Prostate gland (tissue), 2 donors: Measurements from ENCODE around the gene NETO2. TPM values are rescaled to one million over a fixed set of nuclear protein-coding genes. Genes with fewer than 3 reads are reported as not detected.

Experiments used
- DNase-seq: peaks from one replicate; pipeline ENCODE4 v3.0.0-alpha.2; 2019; ENCODE audit warnings: low spot score
- H3K27ac ChIP-seq, 2 donors: fragments of 200-600 bp; sonication (generic); 2 replicates each; pipeline ENCODE4 v1.5.1; 2017 to 2019
- H3K27me3 ChIP-seq: fragments of 200-600 bp; sonication (generic); replicated peaks from 2 replicates; pipeline ENCODE4 v1.5.1; 2019; ENCODE audit not compliant: insufficient read depth
- H3K36me3 ChIP-seq, 2 donors: fragments of 200-600 bp; sonication (generic); 1 replicate in 1 of 2; 2 replicates in 1 of 2; pipeline versions ENCODE4 v1.5.1 to v1.8.1; 2017 to 2019
- H3K4me1 ChIP-seq: fragments of 200-600 bp; sonication (generic); replicated peaks from 2 replicates; pipeline ENCODE4 v1.5.1; 2019
- H3K4me3 ChIP-seq, 2 donors: fragments of 200-600 bp; sonication (generic); 2 replicates each; pipeline ENCODE4 v1.5.1; 2017 to 2019
- H3K9me3 ChIP-seq: fragments of 200-600 bp; sonication (generic); 2 replicates; pipeline ENCODE4 v1.5.1; 2017
- POLR2A ChIP-seq: fragments of 450-650 bp; IDR thresholded peaks from one replicate; pipeline ENCODE4 v1.6.1; 2016; ENCODE audit warnings: antibody characterized with exemption, mild to moderate bottlenecking
- POLR2AphosphoS5 ChIP-seq: sonication (generic); formaldehyde crosslinking; IDR thresholded peaks from one replicate; pipeline ENCODE4 v1.6.1; 2017; ENCODE audit warnings: antibody characterized with exemption
- WGBS: methylation state at CpG from one replicate; pipeline ENCODE4 v1.1.5; 2018; 5-methylcytosine and 5-hydroxymethylcytosine counted together
- intact Hi-C: fragments of 100-400 bp; cut with DNase I; formaldehyde crosslinking; loops from one replicate; pipeline ENCODE4 v1.14.2; 2022
- total RNA-seq, 2 donors: library from RNA; depleted of rRNA; stranded (reverse); fragments of >200 nt; gene quantifications; one replicate each; pipeline ENCODE4 v1.1.0, GENCODE V29; 2016
- TF ChIP-seq, protein P1 (sequence below), 4 experiments: fragments of 200-600 bp in 2 of 4; fragments of 450-650 bp in 2 of 4; sonication (generic) in 2 of 4; IDR thresholded peaks; 1 replicate in 3 of 4; 2 replicates in 1 of 4; pipeline ENCODE4 v1.5.1; 2016 to 2019; ENCODE audit warnings: antibody characterized with exemption in 4 of 4, mild to moderate bottlenecking in 2 of 4, moderate library complexity in 2 of 4

The NETO2 gene
- total RNA-seq, 2 donors from 2014 or later, result 0.73 to 14.3 TPM

DNA sequence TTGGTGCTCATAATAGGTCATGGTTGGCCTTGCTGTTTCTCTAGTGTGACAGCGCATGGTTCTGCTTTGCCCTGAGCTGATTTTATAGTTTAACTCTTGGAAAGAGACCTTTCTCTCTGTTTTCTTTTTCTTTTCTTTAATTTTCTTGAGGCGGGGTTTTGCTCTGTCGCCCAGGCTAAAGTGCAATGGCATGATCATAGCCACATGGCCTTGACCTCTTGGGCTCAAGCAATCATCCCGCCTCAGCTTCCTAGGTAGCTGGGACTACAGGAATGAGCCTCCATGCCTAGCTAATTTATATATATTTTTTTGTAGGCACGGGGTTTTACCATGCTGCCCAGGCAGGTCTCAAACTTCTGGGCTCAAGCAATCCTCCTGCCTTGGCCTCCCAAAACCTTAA, 89.8 kb downstream of the NETO2 start:
- WGBS, result 93% methylated on average over 5 of the region's 5 CpGs
- TF ChIP-seq, protein P1, sequence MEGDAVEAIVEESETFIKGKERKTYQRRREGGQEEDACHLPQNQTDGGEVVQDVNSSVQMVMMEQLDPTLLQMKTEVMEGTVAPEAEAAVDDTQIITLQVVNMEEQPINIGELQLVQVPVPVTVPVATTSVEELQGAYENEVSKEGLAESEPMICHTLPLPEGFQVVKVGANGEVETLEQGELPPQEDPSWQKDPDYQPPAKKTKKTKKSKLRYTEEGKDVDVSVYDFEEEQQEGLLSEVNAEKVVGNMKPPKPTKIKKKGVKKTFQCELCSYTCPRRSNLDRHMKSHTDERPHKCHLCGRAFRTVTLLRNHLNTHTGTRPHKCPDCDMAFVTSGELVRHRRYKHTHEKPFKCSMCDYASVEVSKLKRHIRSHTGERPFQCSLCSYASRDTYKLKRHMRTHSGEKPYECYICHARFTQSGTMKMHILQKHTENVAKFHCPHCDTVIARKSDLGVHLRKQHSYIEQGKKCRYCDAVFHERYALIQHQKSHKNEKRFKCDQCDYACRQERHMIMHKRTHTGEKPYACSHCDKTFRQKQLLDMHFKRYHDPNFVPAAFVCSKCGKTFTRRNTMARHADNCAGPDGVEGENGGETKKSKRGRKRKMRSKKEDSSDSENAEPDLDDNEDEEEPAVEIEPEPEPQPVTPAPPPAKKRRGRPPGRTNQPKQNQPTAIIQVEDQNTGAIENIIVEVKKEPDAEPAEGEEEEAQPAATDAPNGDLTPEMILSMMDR (IDR thresholded peaks at IDR 0.05), result no peak
- TF ChIP-seq POLR2A, result no peak
- no peak for TF ChIP-seq POLR2AphosphoS5
- Histone ChIP-seq H3K4me1 (no peaks in the 10 kb centered on the region), H3K4me3 (no peak overlapping the region), H3K9me3 (no peaks in the 10 kb centered on the region), H3K27ac (no peak overlapping the region), H3K36me3 (no peaks in the 10 kb centered on the region), H3K27me3 (no peaks in the 10 kb centered on the region)
- intact Hi-C loops, result no loop called here
- no peak for DNase-seq

- WGBS, result 95% methylated on average over 13 of the region's 13 CpGs
- Histone ChIP-seq H3K27ac (no peak overlapping the region), H3K4me1 (no peaks in the 10 kb centered on the region), H3K27me3 (no peaks in the 10 kb centered on the region), H3K9me3 (no peaks in the 10 kb centered on the region), H3K36me3 (no peaks in the 10 kb centered on the region), H3K4me3 (no peak overlapping the region)
- intact Hi-C loops, result no loop called here
- TF ChIP-seq POLR2AphosphoS5 (no peak), POLR2A (no peak)
- TF ChIP-seq, protein P1 (IDR thresholded peaks at IDR 0.05), result no peak
- no peak for DNase-seq
These were observed 90.8 kb downstream of the NETO2 start for GRCh38 chr16:47052666-47053640.

DNA sequence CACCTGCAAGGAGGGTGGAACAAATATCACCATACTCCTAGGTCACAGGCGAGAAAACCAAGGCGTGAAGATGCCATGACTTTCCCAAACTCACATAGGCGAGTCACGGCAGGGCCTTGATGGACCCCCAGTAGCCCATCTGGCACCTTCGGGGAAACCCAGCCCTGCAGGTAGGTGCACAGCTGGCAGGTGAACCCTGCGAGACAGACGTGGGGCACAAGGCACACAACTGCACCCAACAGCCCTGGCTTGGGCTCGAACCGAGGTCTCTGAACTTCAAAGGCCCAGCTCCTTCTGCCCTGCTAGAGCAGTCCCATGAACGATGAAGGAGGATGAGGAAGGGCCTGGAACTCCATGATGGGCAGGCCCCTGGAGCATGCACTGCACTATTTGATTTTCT, 92.7 kb downstream of the NETO2 start:
- no peak overlapping the region for H3K4me3 ChIP-seq

GRCh38 chr16:47049901-47050583, 93.7 kb downstream of the NETO2 start:
- Histone ChIP-seq H3K4me3 (no peak overlapping the region), H3K4me1 (no peaks in the 10 kb centered on the region), H3K9me3 (no peaks in the 10 kb centered on the region), H3K36me3 (no peaks in the 10 kb centered on the region), H3K27me3 (no peaks in the 10 kb centered on the region), H3K27ac (no peak overlapping the region)
- WGBS, result 70% methylated on average over 12 of the region's 12 CpGs
- intact Hi-C loops, result no loop called here
- no peak for TF ChIP-seq POLR2A
- TF ChIP-seq POLR2AphosphoS5, result no peak
- DNase-seq, result no peak

More for the DNA sequence above, 92.7 kb downstream of the NETO2 start:
- no peaks in the 10 kb centered on the region for H3K27me3 ChIP-seq
- no peak overlapping the region for H3K27ac ChIP-seq
- H3K9me3 ChIP-seq, result no peaks in the 10 kb centered on the region
- DNase-seq, result no peak
- no peaks in the 10 kb centered on the region for H3K4me1 ChIP-seq
- intact Hi-C loops, result no loop called here
- TF ChIP-seq POLR2AphosphoS5 (no peak), POLR2A (no peak)
- TF ChIP-seq, protein P1 (IDR thresholded peaks at IDR 0.05), result no peak
- H3K36me3 ChIP-seq, result no peaks in the 10 kb centered on the region
- 99% methylated on average over 7 of the region's 10 CpGs for WGBS

- H3K9me3 ChIP-seq, result no peaks in the 10 kb centered on the region
- WGBS, result 78% methylated on average over 5 of the region's 5 CpGs
- TF ChIP-seq, protein P1 (IDR thresholded peaks at IDR 0.05), result no peak
These were observed 96.1 kb downstream of the NETO2 start for GRCh38 chr16:47047524-47048203.

More at GRCh38 chr16:47047524-47048203, 96.1 kb downstream of the NETO2 start:
- DNase-seq, result no peak
- H3K36me3 ChIP-seq, result no peaks in the 10 kb centered on the region
- intact Hi-C loops, result no loop called here
- H3K4me3 ChIP-seq, result no peak overlapping the region
- no peak overlapping the region for H3K27ac ChIP-seq
- H3K4me1 ChIP-seq, result no peaks in the 10 kb centered on the region
- no peaks in the 10 kb centered on the region for H3K27me3 ChIP-seq
